Transverse colon (tissue), 4 donors: ENCODE data around the gene CPLX1. TPM values are rescaled to one million over a fixed set of nuclear protein-coding genes. Genes with fewer than 3 reads are reported as not detected.

Experiments
- DNase-seq: peaks from one replicate; pipeline ENCODE4 v3.0.0-alpha.2; 2019
- H3K27ac ChIP-seq, 4 donors: fragments of 200-600 bp; sonication (generic); 2 replicates each; pipeline ENCODE4 v1.5.1; 2016 to 2018; ENCODE audit warnings: inconsistent platforms in 4 of 4
- H3K27me3 ChIP-seq: fragments of 200-600 bp; sonication (generic); 2 replicates; pipeline ENCODE4 v1.5.1; 2017; ENCODE audit warnings: inconsistent platforms
- H3K36me3 ChIP-seq, 4 donors: fragments of 200-600 bp; sonication (generic); 2 replicates each; pipeline ENCODE4 v1.5.1; 2017 to 2019; ENCODE audit warnings: inconsistent platforms in 4 of 4
- H3K4me1 ChIP-seq, 4 donors: fragments of 200-600 bp; sonication (generic); 2 replicates each; pipeline ENCODE4 v1.5.1; 2017 to 2020; ENCODE audit warnings: inconsistent platforms in 4 of 4
- H3K4me3 ChIP-seq, 4 donors: fragments of 200-600 bp; sonication (generic); 1 replicate in 1 of 4; 2 replicates in 3 of 4; pipeline versions ENCODE4 v1.5.1 to v1.6.1; 2017 to 2019; ENCODE audit warnings: inconsistent platforms in 4 of 4
- H3K9me3 ChIP-seq, 2 donors: fragments of 200-600 bp; sonication (generic); 2 replicates each; pipeline ENCODE4 v1.5.1; 2017 to 2019; ENCODE audit warnings: inconsistent platforms in 2 of 2
- CTCF ChIP-seq, 5 experiments: fragments of 200-600 bp in 3 of 5; fragments of 450-650 bp in 2 of 5; sonication (generic) in 3 of 5; IDR thresholded peaks; 1 replicate in 2 of 5; 2 replicates in 3 of 5; pipeline ENCODE4 v1.5.1; 2016 to 2017; ENCODE audit warnings: antibody characterized with exemption in 5 of 5, inconsistent platforms in 3 of 5, mild to moderate bottlenecking in 2 of 5, moderate library complexity in 1 of 5
- EP300 ChIP-seq: sonication (generic); formaldehyde crosslinking; IDR thresholded peaks from one replicate; pipeline ENCODE4 v1.6.1; 2017; ENCODE audit warnings: antibody characterized with exemption, low read depth
- POLR2A ChIP-seq: fragments of 450-650 bp; IDR thresholded peaks from one replicate; pipeline ENCODE4 v1.6.1; 2016; ENCODE audit warnings: antibody characterized with exemption, mild to moderate bottlenecking, moderate library complexity
- POLR2AphosphoS5 ChIP-seq, 3 donors: sonication (generic); formaldehyde crosslinking; IDR thresholded peaks; one replicate each; pipeline ENCODE4 v1.6.1; 2016; ENCODE audit warnings: antibody characterized with exemption in 3 of 3
- WGBS, 2 donors: methylation state at CpG; one replicate each; pipeline ENCODE4 v1.1.5; 2018; ENCODE audit warnings: low coverage in 1 of 2; 5-methylcytosine and 5-hydroxymethylcytosine counted together
- in situ Hi-C, 4 donors: fragments of 200-750 bp; cut with MboI; loops; one replicate each; pipeline versions ENCODE4 v1.15.0 to v1.15.1; 2017; ENCODE audit warnings: low sequenced_read_pairs in 3 of 4, low pct_ligation_motif_present in 1 of 4, low pct_unique_long_range_greater_than_20kb in 1 of 4
- intact Hi-C: fragments of 100-400 bp; cut with DNase I; formaldehyde crosslinking; loops from one replicate; pipeline ENCODE4 v1.15.1; 2023; ENCODE audit warnings: low total_unique reads
- total RNA-seq, 4 donors: library from RNA; depleted of rRNA; stranded (reverse); fragments of >200 nt; gene quantifications; one replicate each; pipeline ENCODE4 v1.1.0, GENCODE V29; 2016

Gene CPLX1
- total RNA-seq, 4 donors from 2014 or later, result 0.32 to 3.7 (median 0.41) TPM; not detected in 1

DNA sequence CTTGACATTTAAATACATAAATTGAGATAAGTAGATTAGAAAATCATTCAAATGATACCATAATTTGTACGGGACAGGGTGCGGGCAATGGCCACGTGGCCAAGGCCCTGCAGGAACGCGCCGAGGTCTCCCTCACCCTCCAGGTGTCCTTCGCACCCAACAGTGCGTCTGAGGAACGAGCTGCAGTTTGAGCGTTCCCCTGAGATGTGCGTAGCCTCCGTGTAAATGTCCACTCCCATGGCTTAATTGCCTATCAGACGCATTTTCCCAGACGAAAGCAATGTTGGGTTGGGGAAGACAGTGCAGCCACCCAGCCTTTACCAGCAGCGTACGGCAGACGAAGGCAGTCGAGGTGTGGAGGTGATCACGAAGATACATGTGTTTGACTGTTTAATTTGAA is 56.4 kb downstream of the CPLX1 start:
- Histone ChIP-seq H3K27ac (no peak overlapping the region), H3K9me3 (no peaks in the 10 kb centered on the region), H3K4me1 (peaks cover 0 to 12% (median 6%) of the 10 kb centered on the region in 4 donors), H3K27me3 (no peaks in the 10 kb centered on the region), H3K36me3 (peaks cover 0 to 16% (median 6%) of the 10 kb centered on the region in 4 donors), H3K4me3 (no peak overlapping the region)
- intact Hi-C loops, result no loop called here
- in situ Hi-C loops, result no loop called here
- TF ChIP-seq CTCF (IDR thresholded peaks at IDR 0.05), result no peak
- TF ChIP-seq EP300, result no peak
- no peak for TF ChIP-seq POLR2A
- TF ChIP-seq POLR2AphosphoS5 (IDR thresholded peaks at IDR 0.05), result no peak
- 90 to 92% methylated on average over 5 to 19 of the region's 19 CpGs for WGBS, 2 donors
- no peak for DNase-seq

GRCh38 chr4:768995-769394 is 56.9 kb downstream of the CPLX1 start:
- Histone ChIP-seq H3K4me1 (peaks cover 0 to 12% (median 6%) of the 10 kb centered on the region in 4 donors), H3K4me3 (no peak overlapping the region), H3K9me3 (no peaks in the 10 kb centered on the region), H3K27me3 (no peaks in the 10 kb centered on the region), H3K36me3 (peaks cover 0 to 13% (median 6%) of the 10 kb centered on the region in 4 donors), H3K27ac (no peak overlapping the region)
- no peak for DNase-seq
- TF ChIP-seq POLR2A (no peak), POLR2AphosphoS5 (IDR thresholded peaks at IDR 0.05) (no peak), EP300 (no peak), CTCF (IDR thresholded peaks at IDR 0.05) (no peak)
- in situ Hi-C loops (no loop called here), intact Hi-C loops (no loop called here)
- 81 to 86% methylated on average over 3 to 11 of the region's 12 CpGs for WGBS, 2 donors

- WGBS, 2 donors, result 94% methylated on average over 6 to 15 of the region's 15 CpGs
These were observed 57.9 kb downstream of the CPLX1 start for GRCh38 chr4:768076-768475.

GRCh38 chr4:766559-767283 is 59.2 kb downstream of the CPLX1 start:
- Histone ChIP-seq H3K9me3 (no peaks in the 10 kb centered on the region), H3K27me3 (no peaks in the 10 kb centered on the region), H3K27ac (no peak overlapping the region), H3K36me3 (peaks cover 0 to 22% (median 6%) of the 10 kb centered on the region in 4 donors), H3K4me1 (peaks cover 0 to 3% (median 0%) of the 10 kb centered on the region in 4 donors), H3K4me3 (no peak overlapping the region)
- no peak for DNase-seq
- intact Hi-C loops (no loop called here), in situ Hi-C loops (no loop called here)
- 78 to 79% methylated on average over 14 to 21 of the region's 21 CpGs for WGBS, 2 donors
- TF ChIP-seq EP300, result no peak
- TF ChIP-seq POLR2A, result no peak
- TF ChIP-seq POLR2AphosphoS5 (IDR thresholded peaks at IDR 0.05), result no peak
- TF ChIP-seq CTCF (IDR thresholded peaks at IDR 0.05), result no peak

More at GRCh38 chr4:768076-768475, 57.9 kb downstream of the CPLX1 start:
- no peaks in the 10 kb centered on the region for H3K27me3 ChIP-seq
- no peak overlapping the region for H3K4me3 ChIP-seq
- no peaks in the 10 kb centered on the region for H3K9me3 ChIP-seq
- intact Hi-C loops (no loop called here), in situ Hi-C loops (no loop called here)
- no peak overlapping the region for H3K27ac ChIP-seq
- H3K4me1 ChIP-seq, result peaks cover 0 to 8% (median 3%) of the 10 kb centered on the region in 4 donors
- no peak for DNase-seq
- peaks cover 0 to 19% (median 6%) of the 10 kb centered on the region in 4 donors for H3K36me3 ChIP-seq
- TF ChIP-seq POLR2A (no peak), POLR2AphosphoS5 (IDR thresholded peaks at IDR 0.05) (no peak), EP300 (no peak), CTCF (IDR thresholded peaks at IDR 0.05) (no peak)
